Stimulated activated CD4-positive, alpha-beta T cell treated with anti-CD3 and anti-CD28 coated beads, Interleukin-4, amount 100 ng/mL, for 4 hours (primary cell): Measurements from ENCODE around the gene PRR36.

Experiments used
- DNase-seq, 2 experiments: peaks; one replicate each; pipeline ENCODE4 v3.0.0-alpha.2; 2020

PRR36 gene

DNA sequence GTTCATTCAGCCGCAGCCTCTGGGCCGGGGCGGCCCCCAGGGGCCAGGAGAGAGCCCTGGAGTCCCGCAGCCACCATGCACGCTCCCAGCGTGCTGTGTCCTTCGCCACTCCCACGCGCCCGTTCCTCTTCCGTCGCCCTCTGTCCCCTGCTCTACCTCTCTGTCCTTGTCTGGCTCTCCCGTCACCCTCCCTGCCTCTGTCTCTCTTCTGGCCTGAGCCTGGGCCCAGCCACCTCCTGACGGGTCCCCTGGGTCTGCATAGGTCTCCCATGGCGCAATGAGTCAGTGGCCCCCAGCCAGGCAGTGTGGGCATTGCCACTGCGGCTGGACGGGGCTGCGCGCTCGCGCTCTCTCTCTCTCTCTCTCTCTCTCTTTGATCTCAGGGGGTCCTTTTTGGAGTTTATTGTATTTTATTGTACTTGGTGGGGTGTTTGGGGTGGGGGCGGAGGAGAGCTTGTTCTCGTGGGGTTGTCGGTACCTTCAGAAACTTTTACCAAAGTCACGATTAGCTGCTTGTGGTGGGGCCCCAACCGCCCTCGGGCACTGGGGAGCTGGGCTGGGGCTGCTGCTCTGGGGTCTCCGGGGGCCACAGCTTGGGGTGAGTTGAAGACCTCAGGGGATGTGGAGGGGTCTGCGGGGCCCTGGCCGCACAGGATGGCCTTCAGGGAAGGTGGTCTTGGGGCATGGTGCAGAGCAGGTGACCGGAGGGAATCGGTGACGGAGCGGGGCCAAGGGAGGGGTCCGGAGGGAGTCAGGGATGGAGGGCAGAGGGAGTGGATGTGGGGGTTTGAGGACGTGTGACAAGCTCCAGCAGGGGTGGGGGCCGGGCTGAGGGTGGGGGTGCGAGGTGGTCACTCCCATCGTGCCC lies 38.7 kb upstream of the PRR36 start:
- no peak for DNase-seq

DNA sequence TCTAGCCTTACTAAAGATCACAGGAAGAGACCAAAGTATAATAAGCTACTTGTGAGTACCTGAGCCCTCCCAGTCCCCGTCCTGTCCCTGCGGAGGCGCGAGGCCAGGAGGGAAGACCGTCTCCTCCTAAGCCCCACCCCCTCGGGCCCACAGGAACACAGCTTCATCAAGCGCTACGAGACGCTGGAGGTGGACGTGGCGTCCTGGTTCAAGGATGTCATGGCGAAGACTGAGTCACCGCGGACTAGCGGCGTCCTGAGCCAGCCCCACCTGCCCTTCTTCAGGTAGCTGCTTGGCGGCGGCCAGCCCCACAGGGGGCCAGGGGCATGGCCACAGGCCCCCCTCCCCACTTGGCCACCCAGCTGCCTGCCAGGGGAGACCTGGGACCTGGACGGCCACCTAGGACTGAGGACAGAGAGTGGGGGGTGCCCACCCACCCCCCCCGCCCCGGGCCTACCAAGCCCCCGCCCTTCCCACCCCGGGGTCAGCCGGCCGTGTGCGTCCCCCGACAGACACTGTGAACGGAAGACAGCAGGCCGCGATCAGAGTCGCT lies 38.0 kb upstream of the PRR36 start:
- no peak for DNase-seq

DNA sequence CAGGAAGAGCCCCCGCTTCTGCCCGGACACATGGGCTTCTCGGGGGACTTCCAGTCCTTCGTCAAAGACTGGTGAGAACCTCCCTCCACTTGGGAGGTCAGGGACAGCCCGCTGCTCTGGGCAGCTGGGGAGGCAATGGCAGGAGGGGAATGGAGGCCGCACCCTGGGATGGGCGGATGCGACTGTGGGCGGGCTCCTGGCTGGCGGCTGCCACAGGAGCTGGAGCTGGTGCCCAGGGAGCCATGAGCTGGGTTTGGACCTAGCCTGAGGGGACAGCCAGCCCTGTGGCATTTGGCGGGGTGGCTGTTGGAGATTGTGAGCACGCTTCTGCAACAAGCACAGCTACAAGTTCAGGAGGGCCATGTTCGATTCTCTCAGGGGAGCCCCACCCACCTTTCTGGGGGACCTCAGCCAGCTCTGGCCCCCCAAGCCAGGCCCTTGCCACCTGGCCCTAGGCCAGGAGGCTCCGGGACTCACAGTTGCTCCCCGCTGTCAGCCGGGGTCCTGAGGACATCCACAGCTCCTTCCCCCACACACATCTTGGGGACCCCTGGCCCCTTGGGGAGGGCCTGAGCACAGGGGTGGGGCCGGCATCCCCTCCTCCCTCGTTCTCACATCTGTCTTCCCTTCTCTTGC lies 37.4 kb upstream of the PRR36 start:
- DNase-seq, result no peak

- DNase-seq, result no peak
These were observed 36.4 kb upstream of the PRR36 start for GRCh38 chr19:7910321-7911161.

DNA sequence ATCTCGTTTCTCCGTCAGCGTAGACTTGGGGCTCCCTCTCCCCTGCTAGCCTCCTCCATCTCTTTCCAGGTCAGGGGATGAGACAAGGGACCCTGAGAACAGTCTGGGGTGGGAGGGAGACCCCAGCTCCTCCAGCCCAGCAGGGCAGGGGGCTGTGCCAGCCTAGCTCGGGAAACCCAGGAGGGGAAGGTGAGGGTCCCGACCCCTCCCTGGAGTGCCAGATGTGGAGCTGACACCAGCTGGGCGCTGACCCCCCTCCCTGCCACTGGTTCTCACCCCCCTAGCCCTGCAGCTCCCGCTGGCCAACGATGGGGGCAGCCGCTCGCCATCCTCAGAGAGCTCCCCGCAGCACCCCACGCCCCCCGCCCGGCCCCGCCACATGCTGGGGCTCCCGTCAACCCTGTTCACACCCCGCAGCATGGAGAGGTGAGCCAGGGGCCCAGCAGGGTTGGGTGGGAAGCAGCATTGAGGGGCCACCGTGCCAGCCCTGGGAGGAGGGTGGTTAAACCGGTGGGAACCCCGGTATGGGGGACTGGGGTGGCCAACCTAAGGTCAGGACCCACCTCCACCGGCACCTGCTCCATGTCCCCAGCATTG lies 35.4 kb upstream of the PRR36 start:
- DNase-seq, result no peak

DNA sequence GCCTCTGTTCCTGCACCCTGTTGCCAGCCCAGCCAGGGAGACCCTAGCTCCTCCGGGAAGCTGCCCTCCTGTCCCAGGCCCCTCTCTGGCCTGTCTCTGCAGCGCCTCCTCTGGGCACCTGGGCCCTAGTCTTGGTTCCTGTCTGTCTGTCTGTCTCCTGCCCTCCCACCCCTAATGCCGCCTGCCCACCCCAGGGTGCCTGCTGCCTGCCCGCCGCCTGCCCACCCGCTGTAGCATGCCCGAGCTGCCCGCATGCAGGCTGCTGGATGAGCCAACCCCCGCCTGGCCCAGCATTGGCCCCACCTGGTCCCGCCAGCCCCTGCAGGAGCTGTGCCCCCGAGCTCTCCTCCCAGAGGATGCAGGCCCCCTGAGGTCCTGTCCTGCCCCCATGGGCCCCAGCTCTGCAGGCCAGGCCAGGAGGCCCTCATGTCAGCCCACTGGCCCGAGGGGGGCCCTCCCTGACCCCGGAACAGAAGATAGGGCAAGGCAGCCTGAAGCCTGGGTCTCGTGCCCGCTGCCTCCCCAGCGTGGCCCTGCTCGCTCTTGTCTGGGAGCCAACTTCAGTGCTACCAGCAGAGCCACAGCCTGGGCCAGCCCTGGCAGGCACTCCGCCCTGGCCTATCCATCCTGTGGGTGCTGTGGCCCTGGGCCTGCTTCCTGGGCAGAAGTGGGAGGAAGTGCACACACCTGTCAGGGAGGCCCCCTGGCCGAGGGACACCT lies 34.7 kb upstream of the PRR36 start:
- DNase-seq, result no peak

- no peak for DNase-seq
These were observed 34.0 kb upstream of the PRR36 start for GRCh38 chr19:7908078-7908699.

DNA sequence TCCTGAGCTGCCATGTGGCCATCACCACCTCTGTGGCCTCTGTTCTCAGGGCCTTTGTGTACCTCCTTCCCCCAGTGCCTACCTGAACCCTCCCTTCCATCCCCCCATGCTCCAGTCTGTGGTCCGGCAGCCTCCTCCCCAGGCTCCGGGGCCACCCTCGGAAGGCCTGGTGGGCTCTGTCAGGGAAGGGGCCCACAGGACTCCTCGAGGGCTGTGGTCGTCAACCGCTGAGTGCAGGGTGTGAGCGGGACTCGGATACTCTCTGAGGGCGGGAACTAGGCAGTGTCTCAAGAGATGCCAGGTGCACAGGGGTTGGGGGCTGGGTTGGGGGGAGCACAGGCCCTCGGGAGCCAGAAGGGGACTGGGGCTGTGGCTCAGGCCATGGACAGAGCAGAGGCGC lies 33.4 kb upstream of the PRR36 start:
- no peak for DNase-seq

DNA sequence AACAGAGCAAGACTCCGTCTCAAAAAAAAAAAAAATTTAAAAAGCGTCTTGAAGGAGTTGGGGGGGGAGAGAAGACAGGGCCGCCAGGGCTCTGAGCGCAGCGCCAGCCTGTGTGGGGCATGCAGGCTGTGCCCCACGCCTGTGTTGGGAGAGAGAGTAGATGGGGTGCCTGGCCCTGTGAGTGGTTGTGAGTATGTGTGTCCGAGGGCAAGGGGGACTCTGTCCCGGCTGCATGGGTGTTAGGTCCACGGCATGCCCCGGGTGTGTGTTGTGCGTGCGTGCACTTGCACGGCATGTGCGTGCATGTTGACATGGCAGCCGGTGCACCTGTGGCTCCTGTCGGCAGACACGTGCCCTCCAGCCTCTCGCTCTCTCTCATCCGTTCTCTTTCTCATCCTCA lies 32.9 kb upstream of the PRR36 start:
- DNase-seq, result no peak

- no peak for DNase-seq
These were observed 31.7 kb upstream of the PRR36 start for GRCh38 chr19:7905859-7906258.

DNA sequence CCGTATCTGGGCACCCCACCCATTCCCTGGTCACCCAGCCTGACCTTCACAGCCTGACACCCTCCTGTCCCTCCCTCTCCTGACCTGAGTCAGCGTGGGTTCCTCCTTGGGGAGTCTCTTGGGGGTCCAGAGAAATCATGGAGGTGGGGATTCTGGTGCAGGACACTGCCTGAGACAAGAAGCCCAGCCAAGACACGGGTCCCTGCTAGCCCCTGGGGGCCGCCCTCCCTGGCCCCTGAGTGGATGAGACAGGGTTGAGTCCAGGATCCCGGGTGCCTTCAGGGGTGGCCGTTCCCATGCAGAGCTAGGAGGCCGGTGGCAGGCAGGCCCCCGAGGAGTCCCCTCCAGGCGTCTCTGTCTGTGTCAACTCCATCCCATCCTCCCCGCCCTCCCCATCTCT lies 31.1 kb upstream of the PRR36 start:
- DNase-seq, result no peak

DNA sequence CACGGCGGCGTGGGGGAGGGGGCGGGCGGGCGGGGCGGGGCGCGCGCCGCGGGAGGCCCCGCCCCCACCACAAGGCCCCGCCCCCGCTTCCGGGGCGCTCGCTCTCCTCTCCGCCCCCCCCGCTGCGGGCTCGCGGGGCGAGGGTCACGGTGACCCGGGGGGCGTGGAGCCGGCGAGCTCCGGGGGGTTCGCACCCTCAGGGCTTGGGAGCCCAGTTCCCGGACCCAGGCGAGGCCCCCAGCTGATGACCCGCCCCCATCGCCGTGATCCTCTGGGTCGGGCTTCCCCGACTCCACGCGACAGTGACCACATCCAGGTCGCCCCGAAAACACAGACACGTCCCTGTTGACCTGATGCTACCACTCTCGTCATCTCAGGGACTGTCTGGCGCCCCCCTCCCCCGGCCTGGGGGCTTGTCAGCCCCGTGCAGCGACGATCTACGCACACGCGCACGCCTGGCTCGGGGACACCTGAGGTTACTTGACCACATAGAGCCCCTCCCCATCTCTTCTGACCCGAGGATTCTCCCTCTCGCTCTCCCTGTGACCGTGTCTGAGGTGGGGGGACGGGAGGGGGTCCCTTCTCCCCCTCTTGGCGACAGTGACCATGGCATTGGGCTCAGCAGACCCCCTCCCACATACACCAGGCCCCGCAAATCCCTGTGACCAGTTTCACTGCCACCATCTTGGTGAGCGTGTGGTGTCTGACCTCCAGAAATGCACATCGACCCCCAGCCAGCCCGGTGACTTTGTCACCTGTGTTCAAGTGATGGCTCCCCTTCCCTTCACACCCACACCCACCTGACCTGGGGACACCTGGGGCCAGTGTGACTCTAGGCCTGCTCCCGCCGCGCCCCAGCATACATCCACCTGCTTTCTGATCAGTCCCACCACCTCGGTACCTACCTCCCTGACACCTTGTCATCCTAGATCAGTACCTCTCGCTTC lies 30.2 kb upstream of the PRR36 start:
- no peak for DNase-seq

- peak; percentile 100 for DNase-seq
These were observed 29.3 kb upstream of the PRR36 start, which contains the start of gene MAP2K7 for GRCh38 chr19:7903244-7904073. TSS of gene MAP2K7 (plus strand) at chr19:7903877. CDS start at chr19:7903945, 68 bp downstream.

DNA sequence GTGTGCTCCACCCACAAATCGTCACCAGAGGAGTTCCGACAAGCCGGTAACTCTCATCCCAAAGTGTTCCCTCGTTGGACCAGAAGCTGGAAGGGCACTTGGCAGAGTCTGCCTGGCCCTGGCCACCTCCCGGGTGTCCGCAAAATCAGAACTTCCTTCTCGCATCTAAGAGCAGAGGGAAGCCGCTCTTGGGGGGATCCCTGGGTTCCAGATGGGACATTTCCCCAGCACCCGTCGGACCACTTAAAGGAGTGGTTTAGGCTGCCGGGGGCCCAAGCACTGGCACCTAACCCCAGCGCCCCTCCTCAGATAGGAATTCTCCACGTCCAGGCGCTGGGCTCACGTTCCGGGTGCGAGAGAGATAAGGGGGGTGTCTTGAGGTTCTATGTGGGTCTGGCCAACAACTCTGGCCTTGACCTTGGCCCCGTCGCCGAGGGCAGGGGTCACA lies 28.6 kb upstream of the PRR36 start:
- no peak for DNase-seq

DNA sequence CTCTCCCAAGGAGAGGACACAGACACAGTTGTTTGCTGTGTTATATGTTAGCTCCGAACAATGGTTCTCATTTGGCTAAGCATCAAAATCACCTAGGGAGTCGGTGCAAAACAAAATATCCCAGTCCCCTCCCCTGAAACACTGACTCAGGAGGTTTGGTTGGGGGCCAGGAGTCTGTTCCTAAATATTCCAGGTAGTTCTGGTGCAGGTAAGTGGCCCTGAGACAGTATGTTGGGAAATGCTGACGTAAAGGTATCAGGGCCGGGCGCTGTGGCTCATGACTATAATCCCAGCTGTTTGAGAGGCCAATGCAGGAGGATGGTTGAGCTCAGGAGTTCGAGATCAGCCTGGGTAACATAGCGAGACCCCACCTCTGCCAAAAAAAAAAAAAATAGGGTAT lies 27.1 kb upstream of the PRR36 start:
- no peak for DNase-seq

- DNase-seq, result no peak
These were observed 26.7 kb upstream of the PRR36 start for GRCh38 chr19:7900931-7901330.

DNA sequence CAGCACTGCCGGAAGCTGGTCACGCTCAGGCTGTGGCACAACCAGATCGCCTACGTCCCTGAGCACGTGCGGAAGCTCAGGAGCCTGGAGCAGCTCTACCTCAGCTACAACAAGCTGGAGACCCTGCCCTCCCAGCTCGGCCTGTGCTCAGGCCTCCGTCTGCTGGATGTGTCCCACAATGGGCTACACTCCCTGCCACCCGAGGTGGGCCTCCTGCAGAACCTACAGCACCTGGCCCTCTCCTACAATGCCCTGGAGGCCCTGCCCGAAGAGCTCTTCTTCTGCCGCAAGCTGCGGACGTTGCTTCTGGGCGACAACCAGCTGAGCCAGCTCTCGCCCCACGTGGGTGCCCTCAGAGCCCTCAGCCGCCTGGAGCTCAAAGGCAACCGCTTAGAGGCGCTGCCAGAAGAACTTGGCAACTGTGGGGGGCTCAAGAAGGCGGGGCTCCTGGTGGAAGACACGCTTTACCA lies 26.2 kb upstream of the PRR36 start:
- no peak for DNase-seq

DNA sequence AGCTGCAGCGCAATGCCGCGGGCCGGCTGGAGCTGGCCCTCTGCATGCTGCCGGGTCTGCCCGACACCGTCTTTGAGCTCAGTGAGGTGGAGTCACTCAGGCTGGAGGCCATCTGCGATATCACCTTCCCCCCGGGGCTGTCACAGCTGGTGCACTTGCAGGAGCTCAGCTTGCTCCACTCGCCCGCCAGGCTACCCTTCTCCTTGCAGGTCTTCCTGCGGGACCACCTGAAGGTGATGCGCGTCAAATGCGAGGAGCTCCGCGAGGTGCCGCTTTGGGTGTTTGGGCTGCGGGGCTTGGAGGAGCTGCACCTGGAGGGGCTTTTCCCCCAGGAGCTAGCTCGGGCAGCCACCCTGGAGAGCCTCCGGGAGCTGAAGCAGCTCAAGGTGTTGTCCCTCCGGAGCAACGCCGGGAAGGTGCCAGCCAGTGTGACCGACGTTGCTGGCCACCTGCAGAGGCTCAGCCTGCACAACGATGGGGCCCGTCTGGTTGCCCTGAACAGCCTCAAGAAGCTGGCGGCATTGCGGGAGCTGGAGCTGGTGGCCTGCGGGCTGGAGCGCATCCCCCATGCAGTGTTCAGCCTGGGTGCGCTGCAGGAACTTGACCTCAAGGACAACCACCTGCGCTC lies 25.7 kb upstream of the PRR36 start:
- no peak for DNase-seq

- DNase-seq, result no peak
These were observed 24.8 kb upstream of the PRR36 start for GRCh38 chr19:7898967-7899366.
